Keratinocyte (primary cell): ENCODE results near the gene MAD1L1. TPM values are rescaled to one million over a fixed set of nuclear protein-coding genes. Genes with fewer than 3 reads are reported as not detected.

Experiments
- DNase-seq: peaks from one replicate; pipeline ENCODE4 v3.0.0-alpha.2; 2011; ENCODE audit warnings: low read depth, missing footprints, low spot score
- FAIRE-seq: peaks from 2 replicates; lab custom pipeline; 2011; peaks lifted over from hg19 to GRCh38; lab: Jason Lieb, UNC
- H2AFZ ChIP-seq: 2 replicates; pipeline ENCODE4 v1.6.0; 2012; ENCODE audit warnings: low read length, control low read depth, inconsistent platforms; ENCODE audit not compliant: control insufficient read depth
- H3K27ac ChIP-seq: 2 replicates; pipeline ENCODE4 v1.5.1; 2011; ENCODE audit warnings: low read length; ENCODE audit not compliant: control insufficient read depth, insufficient read depth
- H3K27me3 ChIP-seq: 3 replicates; pipeline ENCODE4 v1.6.0; 2011; ENCODE audit warnings: low read length; ENCODE audit not compliant: control insufficient read depth, insufficient read depth; ENCODE audit errors: extremely low read depth
- H3K36me3 ChIP-seq, 2 experiments: 2 replicates in 1 of 2; 3 replicates in 1 of 2; pipeline ENCODE4 v1.5.1; 2011; ENCODE audit warnings: low read length in 2 of 2, mild to moderate bottlenecking in 1 of 2; ENCODE audit not compliant: control insufficient read depth in 2 of 2, insufficient read depth in 2 of 2; ENCODE audit errors: extremely low read depth in 1 of 2
- H3K4me1 ChIP-seq: 3 replicates; pipeline ENCODE4 v1.5.1; 2011; ENCODE audit warnings: low read length; ENCODE audit not compliant: control insufficient read depth, insufficient read depth; ENCODE audit errors: extremely low read depth
- H3K4me2 ChIP-seq: 3 replicates; pipeline ENCODE4 v1.6.0; 2011; ENCODE audit warnings: low read depth, low read length; ENCODE audit not compliant: control insufficient read depth, insufficient read depth; ENCODE audit errors: extremely low read depth
- H3K4me3 ChIP-seq, 3 experiments: fragments of 200-600 bp in 1 of 3; sonication (generic) in 1 of 3; 2 replicates in 2 of 3; 3 replicates in 1 of 3; pipeline ENCODE4 v1.5.1; 2011 to 2016; ENCODE audit warnings: low read length in 3 of 3, mild to moderate bottlenecking in 3 of 3, control low read depth in 2 of 3, inconsistent platforms in 1 of 3, low read depth in 1 of 3, mixed read lengths in 1 of 3, mixed run types in 1 of 3, moderate library complexity in 1 of 3; ENCODE audit not compliant: control insufficient read depth in 2 of 3, insufficient read depth in 2 of 3; ENCODE audit errors: extremely low read depth in 1 of 3
- H3K79me2 ChIP-seq: 2 replicates; pipeline ENCODE4 v1.6.0; 2012; ENCODE audit warnings: low read length; ENCODE audit not compliant: control insufficient read depth, insufficient read depth
- H3K9ac ChIP-seq: 3 replicates; pipeline ENCODE4 v1.6.0; 2011; ENCODE audit warnings: low read length; ENCODE audit not compliant: control insufficient read depth, insufficient read depth; ENCODE audit errors: extremely low read depth
- H3K9me1 ChIP-seq: 3 replicates; pipeline ENCODE4 v1.6.0; 2011; ENCODE audit warnings: low read length; ENCODE audit not compliant: control insufficient read depth, insufficient read depth; ENCODE audit errors: extremely low read depth
- H3K9me3 ChIP-seq: 2 replicates; pipeline ENCODE4 v1.5.1; 2012; ENCODE audit warnings: low read depth, low read length; ENCODE audit not compliant: control insufficient read depth
- H4K20me1 ChIP-seq: 3 replicates; pipeline ENCODE4 v1.6.0; 2011; ENCODE audit warnings: low read length; ENCODE audit not compliant: control insufficient read depth, insufficient read depth; ENCODE audit errors: extremely low read depth
- CTCF ChIP-seq, 3 experiments: IDR thresholded peaks in 1 of 3; conservative IDR thresholded peaks in 1 of 3; optimal IDR thresholded peaks in 1 of 3; 2 replicates in 2 of 3; 3 replicates in 1 of 3; pipeline versions ENCODE3 to v1.5.1; 2011; ENCODE audit warnings: low read length in 3 of 3, mild to moderate bottlenecking in 3 of 3, moderate library complexity in 2 of 3, control low read depth in 1 of 3, inconsistent platforms in 1 of 3; ENCODE audit not compliant: insufficient read depth in 2 of 3; ENCODE audit errors: extremely low read depth in 1 of 3
- EZH2 ChIP-seq: IDR thresholded peaks from one replicate; pipeline ENCODE4 v1.6.1; 2012; ENCODE audit warnings: inconsistent platforms, mild to moderate bottlenecking, low read length, moderate library complexity
- dilution Hi-C: fragments of 300-500 bp; cut with MboI; formaldehyde crosslinking; loops from one replicate; pipeline ENCODE4 v1.7.0; 2020; ENCODE audit warnings: low sequenced_read_pairs; ENCODE audit not compliant: extremely low pct_ligation_motif_present
- polyA plus RNA-seq, 5 experiments: library from polyadenylated mRNA; depleted of rRNA in 3 of 5; stranded (reverse) in 3 of 5; stranded (forward) in 1 of 5; unstranded in 1 of 5; fragments of >200 nt; gene quantifications; 1 replicate in 1 of 5; 2 replicates in 3 of 5; 3 replicates in 1 of 5; pipeline versions ENCODE4 v1.2.1 to v1.2.3, GENCODE V29; 2011 to 2012; ENCODE audit warnings: missing spikeins in 2 of 5, low read depth in 1 of 5, low replicate concordance in 1 of 5

MAD1L1 gene
- polyA plus RNA-seq, 1 donor (not counting 4 experiments of a cell fraction or from before 2014, with no cell fraction given): 18.0 TPM

- Histone ChIP-seq H3K9me1 (no peaks in the 10 kb centered on the region), H2AFZ (no peak overlapping the region), H3K27ac (no peak overlapping the region), H3K4me3 (no peak overlapping the region), H3K27me3 (no peaks in the 10 kb centered on the region), H3K9me3 (no peaks in the 10 kb centered on the region), H4K20me1 (no peaks in the 10 kb centered on the region), H3K9ac (no peak overlapping the region), H3K4me2 (no peak overlapping the region), H3K36me3 (peaks cover 0 to 5% of the 10 kb centered on the region in 2 experiments), H3K4me1 (no peaks in the 10 kb centered on the region), H3K79me2 (no peaks in the 10 kb centered on the region)
- DNase-seq (no peak), FAIRE-seq (no peak)
- dilution Hi-C loops: no loop called here
- no peak for TF ChIP-seq CTCF (optimal IDR thresholded peaks at IDR 0.05 in 1 of 3, IDR thresholded peaks at IDR 0.05 in 1 of 3, conservative IDR thresholded peaks at IDR 0.05 in 1 of 3; ENCODE audit: extremely low read depth in 1 of 3, insufficient read depth in 2 of 3, low read length in 3 of 3)
- TF ChIP-seq EZH2: no peak
Measured at GRCh38 chr7:1974290-1975101, 258.2 kb downstream of the MAD1L1 start.

GRCh38 chr7:1973321-1974251 is 259.2 kb downstream of the MAD1L1 start:
- Histone ChIP-seq H3K79me2 (no peaks in the 10 kb centered on the region), H3K4me2 (no peak overlapping the region), H3K9me1 (no peaks in the 10 kb centered on the region), H3K9me3 (no peaks in the 10 kb centered on the region), H3K9ac (no peak overlapping the region), H3K4me3 (no peak overlapping the region), H2AFZ (no peak overlapping the region), H3K27ac (no peak overlapping the region), H3K27me3 (no peaks in the 10 kb centered on the region), H3K36me3 (peaks cover 0 to 3% of the 10 kb centered on the region in 2 experiments), H3K4me1 (no peaks in the 10 kb centered on the region), H4K20me1 (no peaks in the 10 kb centered on the region)
- no peak for DNase-seq
- FAIRE-seq: no peak
- TF ChIP-seq EZH2 (no peak), CTCF (optimal IDR thresholded peaks at IDR 0.05 in 1 of 3, IDR thresholded peaks at IDR 0.05 in 1 of 3, conservative IDR thresholded peaks at IDR 0.05 in 1 of 3; ENCODE audit: extremely low read depth in 1 of 3, insufficient read depth in 2 of 3, low read length in 3 of 3) (no peak)
- dilution Hi-C loops: no loop called here
